Measurements from ENCODE around the gene HOOK2.
"Not testable (repeated sequence)": the region's sequence is repeated elsewhere in the genome, so short reads cannot be mapped to it uniquely, and the experiment has no call there.

Gene HOOK2

DNA sequence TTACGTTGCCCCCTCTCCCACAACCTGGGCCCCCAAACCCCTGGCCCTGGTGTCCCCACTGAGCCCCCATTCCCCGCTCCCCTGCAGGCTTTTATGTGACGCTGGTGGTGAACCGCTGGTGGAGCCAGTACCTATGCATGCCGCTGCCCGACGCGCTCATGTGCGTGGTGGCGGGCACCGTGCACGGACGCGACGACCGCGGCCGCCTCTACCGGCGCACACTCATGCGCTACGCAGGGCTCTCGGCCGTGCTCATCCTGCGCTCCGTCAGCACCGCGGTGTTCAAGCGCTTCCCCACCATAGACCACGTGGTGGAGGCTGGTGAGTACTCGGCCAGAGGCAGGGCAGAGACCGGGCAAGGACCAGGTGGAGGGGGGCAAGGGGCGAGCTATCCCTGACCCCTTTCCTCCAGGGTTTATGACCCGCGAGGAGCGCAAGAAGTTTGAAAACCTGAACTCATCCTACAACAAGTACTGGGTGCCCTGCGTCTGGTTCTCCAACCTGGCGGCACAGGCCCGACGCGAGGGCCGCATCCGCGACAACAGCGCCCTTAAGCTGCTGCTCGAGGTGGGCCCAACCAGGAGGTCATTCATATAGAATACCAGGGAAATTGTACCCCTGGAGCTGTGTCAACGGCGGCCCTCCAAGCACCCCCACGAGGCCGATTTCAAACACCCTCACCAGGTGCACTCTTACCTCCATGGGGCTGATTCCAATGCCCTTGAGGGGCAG lies 20.7 kb downstream of the HOOK2 start:
- no peak for DNase-seq (ENCODE audit: low read depth, low spot score)

DNA sequence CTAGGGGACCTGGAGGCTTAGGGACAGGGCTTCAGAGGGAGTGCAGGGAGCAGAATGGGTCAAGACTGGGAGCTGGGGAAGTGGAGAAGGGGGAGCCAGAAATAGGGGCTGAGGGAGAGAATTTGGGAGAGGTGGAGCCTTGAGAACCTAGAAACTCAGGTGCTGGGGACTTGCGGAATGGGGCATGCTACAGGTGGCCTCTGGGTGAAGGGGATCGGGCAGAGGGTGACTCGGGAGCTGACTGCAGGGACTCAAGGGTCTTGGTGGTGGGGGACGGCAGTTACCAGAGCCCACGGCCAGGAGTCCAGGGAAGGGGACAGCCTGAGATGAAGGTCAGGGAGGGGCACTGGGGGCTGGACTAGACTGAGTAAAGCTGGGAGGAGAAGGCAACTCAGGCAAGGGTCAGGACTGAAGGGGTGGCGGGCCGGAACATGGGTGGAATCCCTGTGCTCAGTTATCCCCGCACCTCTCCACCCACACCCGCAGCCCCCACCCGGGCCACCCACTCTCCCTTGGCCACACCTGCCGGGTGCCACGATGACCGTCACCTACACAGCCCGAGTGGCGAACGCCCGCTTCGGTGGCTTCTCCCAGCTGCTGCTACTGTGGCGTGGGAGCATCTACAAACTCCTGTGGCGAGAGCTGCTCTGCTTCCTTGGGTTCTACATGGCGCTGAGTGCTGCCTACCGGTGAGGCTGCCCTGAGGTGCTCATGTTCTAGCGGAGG lies 23.1 kb downstream of the HOOK2 start:
- no peak for DNase-seq (ENCODE audit: low read depth, low spot score)

DNA sequence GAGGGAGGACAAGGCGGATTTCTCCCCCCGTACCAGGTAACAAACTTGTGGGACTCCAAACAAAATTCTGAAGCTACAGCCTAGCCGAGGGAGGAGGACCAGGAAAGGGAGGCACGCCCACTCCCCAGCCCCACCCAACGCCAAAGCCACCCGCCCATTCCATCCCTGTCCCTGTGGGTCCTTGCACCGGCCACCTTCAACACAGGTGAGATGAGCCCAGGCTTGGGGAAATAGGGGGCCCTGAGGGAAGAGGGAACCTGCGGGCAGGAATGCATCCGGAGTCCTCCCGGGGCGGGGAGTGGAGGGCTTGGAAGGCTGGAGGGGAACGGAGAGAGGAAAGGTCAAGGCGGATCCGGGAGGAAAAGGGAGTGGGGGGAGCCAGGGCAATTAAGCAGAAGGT lies 23.7 kb downstream of the HOOK2 start, which contains the start of gene BEST2:
Gene BEST2, plus strand, starts transcription at position 157 of the 400 bp plus-strand sequence. CDS start 802 bp downstream, outside the sequence.
- no peak for DNase-seq (ENCODE audit: low read depth, low spot score)

DNA sequence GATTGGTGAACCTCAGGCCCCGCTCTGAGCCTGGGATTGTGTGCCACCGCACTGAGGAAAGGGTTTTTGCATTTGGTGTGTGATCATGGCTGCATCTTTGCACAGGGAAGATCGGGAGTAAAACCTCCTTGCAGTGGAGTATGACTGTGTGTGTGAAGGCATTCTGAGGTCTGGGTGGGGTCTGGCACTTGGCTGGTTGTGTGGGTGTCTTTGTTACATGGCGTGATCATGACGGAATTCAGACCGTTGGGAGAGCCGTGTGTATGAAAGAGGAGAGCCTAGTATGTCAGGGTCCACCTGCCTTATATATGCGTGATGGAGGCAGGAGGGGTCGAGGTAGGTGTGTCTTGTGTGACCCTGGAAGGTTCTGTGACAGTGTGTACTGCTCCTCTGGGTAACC lies 24.5 kb downstream of the HOOK2 start:
- no peak for DNase-seq (ENCODE audit: low read depth, low spot score)

DNA sequence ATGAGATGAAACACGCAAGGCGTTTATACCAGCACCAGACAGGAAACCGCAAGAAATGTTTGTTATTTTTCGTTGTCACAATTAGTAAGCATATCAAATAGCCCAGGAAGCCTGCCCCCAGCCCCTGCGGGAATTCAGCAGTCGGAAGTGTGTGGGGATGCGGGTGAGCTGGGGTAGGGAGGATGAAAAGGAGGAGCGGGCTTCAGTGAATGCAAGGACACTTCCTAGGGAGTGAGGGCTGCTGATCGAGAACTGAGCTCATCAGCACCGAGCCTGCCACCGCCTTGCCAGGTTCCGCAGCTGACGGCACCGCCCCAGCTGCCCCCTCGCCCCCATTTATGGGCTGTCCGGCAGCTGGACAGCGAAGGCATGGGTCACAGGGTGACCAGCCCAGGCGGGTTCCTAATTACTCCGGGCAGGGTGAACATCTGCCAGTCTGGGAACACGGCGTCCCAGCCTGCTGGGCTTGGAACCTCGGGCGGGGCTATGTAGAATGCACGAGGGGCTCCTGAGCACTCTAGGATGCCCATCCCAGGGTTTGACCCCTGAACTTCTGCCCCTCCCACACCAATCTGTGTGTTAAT lies 25.3 kb downstream of the HOOK2 start:
- no peak for DNase-seq (ENCODE audit: low read depth, low spot score)

DNA sequence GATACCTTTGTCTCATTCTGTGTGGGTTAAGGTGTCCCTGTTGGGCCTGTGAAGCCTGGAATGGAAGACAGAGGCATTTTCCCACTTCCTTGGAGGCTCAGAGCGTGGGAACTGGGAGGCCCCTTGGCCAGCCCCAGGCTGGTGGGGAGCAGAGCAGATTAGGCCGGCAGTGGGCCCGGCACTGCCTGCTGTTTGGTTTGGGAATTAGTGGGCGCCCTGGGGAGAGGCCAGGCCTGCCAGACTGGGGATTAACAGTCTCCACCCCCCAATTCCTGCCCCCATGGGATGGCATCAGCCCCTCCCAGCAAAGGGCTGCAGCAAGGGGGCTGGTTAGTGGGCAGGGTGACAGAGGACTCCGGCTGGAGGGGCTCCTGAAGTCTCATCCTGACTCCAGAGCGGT lies 26.9 kb downstream of the HOOK2 start:
- no peak for DNase-seq (ENCODE audit: low read depth, low spot score)

DNA sequence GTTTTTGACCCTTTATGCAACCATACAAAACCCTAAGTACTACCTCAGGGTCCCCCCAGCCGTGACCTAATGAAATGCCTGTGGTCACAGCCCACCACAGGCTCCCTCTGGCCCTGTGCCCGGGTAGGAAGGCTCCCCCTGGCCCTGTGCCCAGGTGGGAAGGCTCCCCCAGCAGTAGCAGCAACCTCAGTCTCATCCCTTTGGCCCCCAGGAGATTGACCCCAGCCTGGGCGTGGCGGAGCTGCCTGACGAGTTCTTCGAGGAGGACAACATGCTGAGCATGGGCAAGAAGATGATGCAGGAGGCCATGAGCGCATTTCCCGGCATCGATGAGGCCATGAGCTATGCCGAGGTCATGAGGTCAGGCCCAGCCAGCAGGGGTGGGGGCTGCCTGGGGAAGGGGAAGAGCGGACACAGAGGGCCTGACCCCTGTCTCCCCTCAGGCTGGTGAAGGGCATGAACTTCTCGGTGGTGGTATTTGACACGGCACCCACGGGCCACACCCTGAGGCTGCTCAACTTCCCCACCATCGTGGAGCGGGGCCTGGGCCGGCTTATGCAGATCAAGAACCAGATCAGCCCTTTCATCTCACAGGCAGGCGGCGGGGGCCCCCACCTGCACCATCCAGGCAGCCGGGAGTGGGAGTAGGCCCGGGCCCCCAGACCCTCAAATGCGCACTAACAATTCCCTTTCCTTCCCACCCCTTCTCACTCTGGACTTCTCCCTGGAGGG lies 30.0 kb downstream of the HOOK2 start:
- DNase-seq (ENCODE audit: low read depth, low spot score), result no peak

DNA sequence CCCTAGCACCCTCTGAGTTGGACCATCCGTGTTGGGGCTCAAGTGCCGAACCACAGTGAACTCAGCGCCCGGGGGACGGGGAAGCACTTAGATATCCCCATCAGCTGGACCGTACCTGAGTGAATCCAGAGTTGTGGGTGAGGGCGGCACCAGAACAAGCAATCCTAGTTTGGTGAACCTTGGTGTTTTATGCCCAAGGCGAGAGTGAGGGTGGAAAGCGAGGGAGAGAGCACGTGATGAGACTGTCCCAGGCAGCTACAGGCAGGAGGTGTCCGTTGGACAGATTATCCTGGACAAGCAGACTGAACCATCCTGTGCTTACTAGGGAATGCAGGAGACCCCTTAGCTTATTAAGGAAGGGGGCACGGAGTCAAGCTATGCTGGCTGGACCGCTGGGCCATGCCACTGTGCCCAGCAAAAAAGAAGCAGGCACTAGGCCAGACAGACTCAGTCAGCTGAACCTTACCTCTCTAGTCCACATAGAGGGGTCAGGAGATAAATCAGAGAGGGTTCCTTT lies 37.5 kb downstream of the HOOK2 start:
- DNase-seq (ENCODE audit: low read depth, low spot score), result no peak

DNA sequence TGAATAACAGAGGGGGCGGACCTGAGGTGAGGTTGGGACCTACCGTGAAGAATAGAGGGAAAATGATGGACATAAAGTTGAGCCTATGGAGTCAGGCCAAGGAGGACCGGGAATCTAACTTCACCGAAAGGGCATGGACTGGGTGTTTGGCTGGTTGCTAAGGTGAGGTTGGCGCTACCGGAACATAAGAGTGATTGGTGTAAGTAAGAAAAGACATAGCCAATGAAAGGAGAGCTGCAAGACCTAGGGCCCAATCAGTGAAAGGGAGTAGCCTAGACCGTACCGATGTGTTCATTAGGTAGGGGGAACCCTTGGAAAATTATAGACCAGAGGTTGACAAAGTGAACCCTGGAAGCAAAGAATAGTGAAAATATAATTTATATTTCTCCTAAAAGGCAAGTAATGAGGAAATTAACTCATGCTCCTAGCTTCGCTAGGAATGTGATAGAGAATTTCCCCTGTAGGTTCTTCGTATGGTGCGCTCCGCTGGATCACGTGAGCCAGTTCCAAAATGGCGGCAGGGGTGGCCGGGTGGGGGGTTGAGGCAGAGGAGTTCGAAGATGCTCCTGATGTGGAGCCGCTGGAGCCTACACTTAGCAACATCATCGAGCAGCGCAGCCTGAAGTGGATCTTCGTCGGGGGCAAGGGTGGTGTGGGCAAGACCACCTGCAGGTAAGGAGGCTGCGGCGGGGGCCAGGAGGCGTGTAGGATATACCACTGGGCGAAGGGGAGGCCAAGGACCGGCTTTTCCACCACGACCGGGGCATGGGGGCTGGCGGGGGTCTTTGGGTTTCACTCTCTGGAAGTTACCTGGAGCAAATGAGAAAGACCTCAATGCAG lies 38.1 kb downstream of the HOOK2 start, which contains the start of gene GET3:
Gene GET3, plus strand, starts transcription at position 503 of the 840 bp plus-strand sequence. Its CDS starts 9 bp downstream, at position 512.
- peak; percentile 66 for DNase-seq (ENCODE audit: low read depth, low spot score)

DNA sequence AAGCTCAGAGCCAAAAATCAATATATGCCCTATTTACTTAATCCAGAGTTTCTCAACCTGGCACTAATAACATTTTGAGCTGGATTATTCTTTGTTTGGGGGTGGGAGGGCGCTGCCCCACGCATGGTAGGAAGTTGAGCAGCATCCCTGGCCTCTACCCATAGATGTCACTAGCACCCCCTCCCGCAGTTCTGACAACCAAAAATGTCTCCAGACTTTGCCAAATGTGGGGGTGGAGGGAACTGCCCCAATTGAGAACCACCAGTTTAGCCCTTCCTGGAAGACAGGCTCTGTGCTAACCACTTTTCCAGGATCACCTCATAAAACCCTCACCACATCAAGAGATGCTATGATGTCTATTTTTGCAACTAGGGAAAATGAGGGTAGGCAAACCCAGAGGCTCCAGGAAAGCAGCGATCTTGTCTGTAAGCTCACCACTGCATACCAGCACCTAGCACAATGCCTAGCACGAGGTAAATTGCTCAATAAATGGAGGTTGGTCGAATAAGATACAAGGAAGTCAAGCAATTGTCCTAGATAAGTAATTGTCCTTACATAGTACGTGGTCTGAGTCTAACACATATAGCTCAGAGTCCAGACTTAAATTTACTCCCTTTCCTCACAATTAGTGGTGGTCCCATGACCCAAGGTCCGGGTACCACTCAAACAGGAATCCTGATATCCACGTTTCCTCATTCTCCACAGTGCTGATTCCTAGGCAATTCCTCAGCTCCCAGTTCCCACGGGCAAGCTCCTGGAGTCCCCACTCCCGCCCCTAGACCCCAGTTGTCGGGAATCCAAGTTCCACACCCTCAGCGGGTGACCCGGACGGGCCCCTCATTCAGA lies 41.8 kb downstream of the HOOK2 start:
- no peak for DNase-seq (ENCODE audit: low read depth, low spot score)

DNA sequence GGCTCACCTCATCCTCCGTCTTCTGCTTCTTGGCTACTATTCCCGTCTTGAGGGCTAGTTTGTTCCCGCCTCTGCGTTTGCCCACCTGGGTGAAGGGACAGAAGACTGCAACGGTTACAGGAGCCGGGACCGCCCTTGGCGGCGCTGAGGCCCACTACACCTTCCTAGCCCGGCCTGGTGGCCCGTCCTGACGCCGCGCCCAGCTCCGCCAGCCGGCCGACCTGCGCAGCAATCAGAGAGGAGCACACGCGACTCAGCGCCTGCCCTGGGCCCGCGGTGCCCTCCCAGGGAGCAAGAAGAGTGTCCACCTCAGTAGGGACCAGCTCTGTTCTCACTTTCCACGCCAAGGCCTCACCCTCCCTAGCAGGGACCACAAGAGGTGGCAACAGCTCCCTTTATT lies 44.0 kb downstream of the HOOK2 start:
- DNase-seq (ENCODE audit: low read depth, low spot score), result no peak

DNA sequence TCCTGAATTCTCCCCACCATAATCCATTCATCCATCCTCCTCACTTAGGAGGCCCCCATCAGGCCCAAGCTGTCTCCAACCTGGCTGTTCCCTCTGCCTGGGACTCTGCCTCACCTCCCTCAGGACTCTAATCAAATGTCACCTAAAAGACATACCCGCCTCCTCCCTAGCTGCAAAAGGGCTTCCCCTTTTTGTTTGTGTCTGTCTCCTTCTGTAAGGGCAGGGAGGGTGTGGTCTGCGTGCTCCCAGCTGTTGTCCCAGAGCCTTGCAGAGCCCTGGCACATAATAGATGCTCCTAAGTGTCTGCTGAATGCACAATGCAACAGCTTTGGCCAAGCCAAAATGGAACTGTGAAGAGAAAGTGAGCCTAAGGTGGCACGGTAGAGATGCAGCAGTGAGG lies 45.3 kb downstream of the HOOK2 start:
- DNase-seq (ENCODE audit: low read depth, low spot score), result no peak

DNA sequence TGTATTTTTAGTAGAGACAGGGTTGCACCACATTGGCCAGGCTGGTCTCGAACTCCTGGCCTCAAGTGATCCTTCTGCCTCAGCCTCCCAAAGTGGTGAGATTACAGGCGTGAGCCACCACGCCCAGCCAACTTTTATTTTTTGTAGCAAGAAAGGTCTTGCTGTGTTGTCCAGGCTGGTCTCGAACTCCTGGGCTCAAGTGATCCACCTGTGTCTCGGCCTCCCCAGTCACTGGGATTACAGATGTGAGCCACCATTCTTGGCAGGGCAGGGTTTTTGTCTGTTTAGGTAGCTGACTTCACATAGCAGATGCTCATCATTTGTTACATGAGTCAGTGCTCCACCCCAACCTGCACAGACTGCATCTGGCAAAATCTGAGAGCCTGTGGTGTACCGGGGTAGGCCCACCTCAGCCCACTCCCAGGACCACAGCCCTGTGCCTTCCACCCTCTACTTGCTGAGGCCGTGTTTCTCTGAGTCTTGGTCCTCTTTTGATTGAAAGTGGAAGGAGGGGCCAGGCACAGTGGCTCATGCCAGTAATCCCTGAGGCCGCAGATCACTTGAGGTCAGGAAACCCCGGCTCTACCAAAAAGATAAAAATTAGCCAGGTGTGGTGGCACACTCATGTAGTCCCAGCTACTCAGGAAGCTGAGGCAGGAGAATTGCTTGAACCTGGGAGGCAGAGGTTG lies 47.5 kb downstream of the HOOK2 start:
- DNase-seq (ENCODE audit: low read depth, low spot score), result no peak

DNA sequence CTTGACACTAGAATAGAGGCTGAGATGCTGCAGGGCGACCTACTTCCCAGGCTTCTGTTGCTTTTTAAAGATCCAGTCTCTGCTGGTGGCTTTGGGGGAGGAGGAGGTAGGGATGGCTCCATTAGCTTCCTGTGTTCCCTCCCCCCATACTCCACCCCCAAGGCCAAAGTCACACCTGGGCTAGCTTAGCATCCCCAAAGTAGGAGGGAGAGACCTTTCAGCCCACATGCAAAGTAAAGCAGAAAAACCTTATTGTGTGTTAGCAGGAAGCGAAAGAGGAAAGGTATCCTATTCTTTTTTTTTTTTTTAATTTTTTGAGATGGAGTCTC lies 48.4 kb downstream of the HOOK2 start:
- DNase-seq (ENCODE audit: low read depth, low spot score), result no peak

DNA sequence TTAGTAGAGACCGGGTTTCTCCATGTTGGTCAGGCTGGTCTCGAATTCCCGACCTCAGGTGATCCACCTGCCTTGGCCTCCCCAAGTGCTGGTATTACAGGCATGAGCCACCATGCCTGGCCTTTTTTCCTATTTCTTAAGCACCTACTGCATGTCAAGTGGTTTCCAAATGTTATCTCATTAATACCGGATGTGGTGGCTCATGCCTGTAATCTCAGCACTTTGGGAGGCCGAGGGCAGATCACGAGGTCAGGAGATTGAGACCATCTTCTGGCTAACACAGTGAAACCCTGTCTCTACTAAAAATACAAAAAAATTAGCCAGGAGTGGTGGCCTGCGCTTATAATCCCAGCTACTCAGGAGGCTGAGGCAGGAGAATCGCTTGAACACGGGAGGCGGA lies 49.7 kb downstream of the HOOK2 start:
- DNase-seq (ENCODE audit: low read depth, low spot score), result not testable (repeated sequence)

DNA sequence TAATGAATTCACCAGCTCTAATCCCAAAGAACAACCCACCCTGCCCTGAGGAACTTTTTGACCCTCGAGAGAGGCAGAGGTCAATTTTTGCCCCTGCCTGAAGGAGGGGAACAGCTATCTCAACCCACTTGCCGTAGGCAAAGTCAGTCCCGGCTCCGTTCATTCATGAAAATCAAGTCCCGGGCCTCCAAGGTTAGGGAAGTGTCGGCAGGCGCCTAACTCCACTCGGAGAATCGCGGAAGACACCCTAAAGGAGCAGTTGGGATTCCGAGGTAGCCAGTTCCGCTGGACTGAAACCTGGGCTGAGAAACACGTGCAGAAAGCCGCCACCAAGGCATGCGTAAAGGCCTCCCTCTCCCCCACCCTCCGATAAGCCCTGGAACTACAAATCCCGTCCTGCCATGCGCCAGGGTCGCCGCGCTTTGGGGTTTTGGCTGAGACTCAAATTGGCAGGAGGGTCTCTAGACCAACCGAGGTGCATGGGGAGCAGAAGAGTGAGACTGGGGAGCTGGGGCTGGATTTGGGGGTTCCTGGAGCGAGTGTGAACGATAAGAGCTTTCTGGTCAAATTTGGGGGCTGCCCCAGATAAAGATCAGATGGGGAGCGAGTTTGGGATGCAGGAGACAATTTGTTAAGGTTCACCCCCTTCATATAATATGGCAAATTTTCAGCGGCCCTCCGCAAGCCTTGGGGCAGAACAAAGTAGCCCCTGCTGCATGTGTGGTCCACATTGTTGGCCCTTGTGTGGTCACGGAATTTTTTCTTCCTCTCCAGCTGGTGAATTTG lies 51.5 kb downstream of the HOOK2 start, which contains the start of gene TNPO2:
Gene TNPO2, minus strand, starts transcription at position 292 of the 786 bp plus-strand sequence. CDS start 2,955 bp downstream, outside the sequence.
- DNase-seq (ENCODE audit: low read depth, low spot score), result peak; percentile 46

DNA sequence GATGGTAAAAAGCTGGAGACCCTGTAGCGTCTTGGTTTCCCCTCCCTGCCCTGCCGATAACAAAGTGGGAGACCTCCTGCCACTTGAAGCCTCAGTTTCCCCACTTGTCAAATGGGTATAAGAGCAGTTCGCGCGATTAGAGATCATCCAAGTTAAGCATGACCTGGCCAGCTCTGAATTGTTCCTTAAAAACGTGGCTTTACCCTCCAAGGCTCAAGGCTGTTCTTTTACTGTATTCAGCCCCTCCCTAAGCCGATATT lies 52.0 kb downstream of the HOOK2 start:
- DNase-seq (ENCODE audit: low read depth, low spot score), result no peak

DNA sequence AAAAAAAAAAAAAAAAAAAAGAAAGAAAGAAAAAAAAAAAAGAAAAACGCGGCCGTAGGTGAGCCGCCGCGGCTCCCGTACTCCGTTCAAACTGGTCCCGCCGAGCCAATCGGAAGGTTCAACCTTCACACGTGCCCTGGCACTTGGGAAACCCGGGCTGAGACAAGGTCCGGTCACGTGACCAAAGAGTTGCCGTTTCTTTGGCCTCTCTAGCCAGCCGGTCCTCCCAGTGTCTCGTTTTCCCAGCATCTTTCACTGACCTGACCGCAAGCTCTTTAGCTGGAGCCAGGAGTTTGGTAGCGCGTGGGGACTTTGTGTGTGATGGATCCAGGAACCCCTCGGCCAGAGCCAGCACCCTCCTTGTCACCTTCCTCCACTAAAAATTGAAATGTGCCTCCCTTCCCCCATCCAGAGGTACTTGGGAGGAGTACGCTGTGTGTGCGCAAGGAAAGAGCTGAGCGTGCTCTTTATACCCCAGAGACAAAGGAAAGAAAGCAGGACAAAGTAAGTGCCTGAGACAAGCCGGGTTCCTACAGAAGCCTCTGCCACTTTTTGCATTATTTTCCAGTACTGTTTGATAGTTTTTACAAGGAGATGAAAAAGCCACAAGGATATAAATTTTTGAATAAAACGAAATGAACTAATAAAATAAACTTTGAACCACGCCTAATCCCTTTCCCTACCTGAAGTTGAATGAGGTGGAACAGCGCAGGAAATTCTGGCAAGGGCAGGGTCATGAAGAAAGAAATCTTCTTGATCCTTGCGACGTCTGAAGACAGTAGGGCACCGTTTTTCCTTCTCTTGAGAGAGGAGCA lies 52.6 kb downstream of the HOOK2 start:
- DNase-seq (ENCODE audit: low read depth, low spot score), result peak; percentile 89

Data from activated CD4-positive, CD25-positive, alpha-beta regulatory T cell treated with anti-CD3 and anti-CD28 coated beads, Interleukin-2, amount 50 U/mL, for 16 hours (primary cell).